Loucy (cell line): Measurements from ENCODE around the gene ULK3.

Experiments
- CTCF ChIP-seq: fragments of 200-600 bp; sonication (generic); conservative IDR thresholded peaks from 2 replicates; pipeline ENCODE4 v1.5.1; 2014; ENCODE audit warnings: mild to moderate bottlenecking, antibody characterized with exemption, low read length
- EZH2phosphoT487 ChIP-seq: fragments of 200-600 bp; IDR thresholded peaks from 2 replicates; pipeline ENCODE4 v1.6.1; 2018; ENCODE audit warnings: antibody characterized with exemption, mild to moderate bottlenecking, moderate library complexity, borderline replicate concordance

GRCh38 chr15:74864296-74864695 lies 21.3 kb upstream of the ULK3 start:
- TF ChIP-seq EZH2phosphoT487 (no peak), CTCF (no peak)
